ENCODE results near the gene SAE1.

The SAE1 gene

DNA sequence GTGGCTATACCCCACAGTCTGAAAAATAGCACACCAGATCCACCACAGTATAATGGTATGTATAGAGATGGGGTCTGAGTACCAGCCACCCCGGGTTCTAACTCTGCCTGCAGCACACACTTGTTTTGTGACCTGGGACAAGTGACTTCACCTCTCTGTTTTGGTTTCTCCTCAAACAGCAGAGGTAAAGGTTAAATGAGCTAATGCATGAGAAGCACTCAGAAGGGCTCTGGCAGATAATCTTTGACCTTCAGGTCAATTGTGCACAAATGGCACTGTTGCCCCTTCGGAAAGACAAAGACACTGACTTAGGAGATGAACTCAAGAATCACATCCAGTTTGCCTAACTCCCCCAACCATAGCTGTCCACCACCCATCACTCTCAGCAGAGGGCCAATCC, 24.8 kb upstream of the SAE1 start:
- no peak for DNase-seq (ENCODE audit: low read depth, low spot score)
- in situ Hi-C loops (cut with HindIII; ENCODE audit: low sequenced_read_pairs) = no loop called here
- H3K4me3 ChIP-seq (ENCODE audit: low read depth, low read length) = no peak overlapping the region
- TF ChIP-seq, protein P1, sequence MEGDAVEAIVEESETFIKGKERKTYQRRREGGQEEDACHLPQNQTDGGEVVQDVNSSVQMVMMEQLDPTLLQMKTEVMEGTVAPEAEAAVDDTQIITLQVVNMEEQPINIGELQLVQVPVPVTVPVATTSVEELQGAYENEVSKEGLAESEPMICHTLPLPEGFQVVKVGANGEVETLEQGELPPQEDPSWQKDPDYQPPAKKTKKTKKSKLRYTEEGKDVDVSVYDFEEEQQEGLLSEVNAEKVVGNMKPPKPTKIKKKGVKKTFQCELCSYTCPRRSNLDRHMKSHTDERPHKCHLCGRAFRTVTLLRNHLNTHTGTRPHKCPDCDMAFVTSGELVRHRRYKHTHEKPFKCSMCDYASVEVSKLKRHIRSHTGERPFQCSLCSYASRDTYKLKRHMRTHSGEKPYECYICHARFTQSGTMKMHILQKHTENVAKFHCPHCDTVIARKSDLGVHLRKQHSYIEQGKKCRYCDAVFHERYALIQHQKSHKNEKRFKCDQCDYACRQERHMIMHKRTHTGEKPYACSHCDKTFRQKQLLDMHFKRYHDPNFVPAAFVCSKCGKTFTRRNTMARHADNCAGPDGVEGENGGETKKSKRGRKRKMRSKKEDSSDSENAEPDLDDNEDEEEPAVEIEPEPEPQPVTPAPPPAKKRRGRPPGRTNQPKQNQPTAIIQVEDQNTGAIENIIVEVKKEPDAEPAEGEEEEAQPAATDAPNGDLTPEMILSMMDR (IDR thresholded peaks at IDR 0.05; ENCODE audit: low read depth, low read length) = no peak

DNA sequence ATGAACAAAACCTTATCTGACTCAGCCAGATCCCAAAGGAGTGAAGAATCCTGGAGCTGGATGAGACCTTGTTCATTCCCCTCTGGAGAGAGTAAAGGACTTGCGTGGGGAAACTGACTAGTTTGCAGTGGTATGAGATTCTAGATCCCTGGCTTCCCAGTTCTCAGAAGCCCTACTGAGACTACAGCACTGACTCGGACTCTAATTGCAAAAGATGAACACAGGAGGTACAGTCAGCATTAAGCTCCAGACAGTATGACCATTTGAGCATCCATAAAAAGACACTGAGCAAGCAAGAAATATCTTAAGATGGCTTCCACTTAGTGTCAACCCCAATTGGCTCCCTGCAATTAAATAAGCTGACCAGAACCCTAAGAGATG, 23.8 kb upstream of the SAE1 start:
- TF ChIP-seq, protein P1 (IDR thresholded peaks at IDR 0.05; ENCODE audit: low read depth, low read length) = no peak
- in situ Hi-C loops (cut with HindIII; ENCODE audit: low sequenced_read_pairs) = no loop called here
- peak; percentile 33 for DNase-seq (ENCODE audit: low read depth, low spot score)
- H3K4me3 ChIP-seq (ENCODE audit: low read depth, low read length) = no peak overlapping the region

DNA sequence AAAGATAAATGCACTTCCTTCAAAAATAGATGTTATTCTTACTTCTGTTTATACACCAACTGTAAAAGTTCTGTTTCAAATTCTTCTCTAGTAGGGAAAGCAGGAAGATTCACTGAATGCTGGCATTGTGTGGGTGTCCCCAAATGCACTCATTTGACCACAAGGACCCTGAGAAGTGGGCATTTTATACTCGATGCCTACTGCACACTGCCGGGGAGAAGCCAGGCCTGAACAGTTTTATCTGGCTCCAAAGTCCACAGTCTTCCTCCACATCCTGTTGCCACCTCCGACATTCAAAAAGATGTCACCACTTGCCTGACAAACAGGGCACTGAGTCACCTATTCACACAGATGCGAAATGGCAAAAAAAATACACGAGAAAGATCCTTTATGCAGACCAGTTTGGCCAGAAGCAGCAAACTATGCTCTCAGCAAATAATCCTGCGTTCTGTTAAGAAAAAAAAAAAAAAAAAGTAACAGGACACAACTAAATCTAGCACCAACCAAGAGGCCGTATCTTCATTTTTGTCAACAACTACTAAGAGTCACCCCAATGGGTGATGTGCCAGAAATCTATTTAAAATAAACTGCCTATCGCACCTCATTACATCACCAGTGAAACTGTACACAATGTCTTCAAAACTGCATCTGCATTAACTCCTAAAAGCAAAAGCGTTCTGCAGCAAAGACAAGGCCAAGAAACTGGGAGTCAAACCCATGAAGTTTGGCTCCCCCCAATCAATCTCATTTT, 23.3 kb upstream of the SAE1 start:
- in situ Hi-C loops (cut with HindIII; ENCODE audit: low sequenced_read_pairs) = no loop called here
- DNase-seq (ENCODE audit: low read depth, low spot score) = peak; percentile 31
- TF ChIP-seq, protein P1 (IDR thresholded peaks at IDR 0.05; ENCODE audit: low read depth, low read length) = no peak
- no peak overlapping the region for H3K4me3 ChIP-seq (ENCODE audit: low read depth, low read length)

DNA sequence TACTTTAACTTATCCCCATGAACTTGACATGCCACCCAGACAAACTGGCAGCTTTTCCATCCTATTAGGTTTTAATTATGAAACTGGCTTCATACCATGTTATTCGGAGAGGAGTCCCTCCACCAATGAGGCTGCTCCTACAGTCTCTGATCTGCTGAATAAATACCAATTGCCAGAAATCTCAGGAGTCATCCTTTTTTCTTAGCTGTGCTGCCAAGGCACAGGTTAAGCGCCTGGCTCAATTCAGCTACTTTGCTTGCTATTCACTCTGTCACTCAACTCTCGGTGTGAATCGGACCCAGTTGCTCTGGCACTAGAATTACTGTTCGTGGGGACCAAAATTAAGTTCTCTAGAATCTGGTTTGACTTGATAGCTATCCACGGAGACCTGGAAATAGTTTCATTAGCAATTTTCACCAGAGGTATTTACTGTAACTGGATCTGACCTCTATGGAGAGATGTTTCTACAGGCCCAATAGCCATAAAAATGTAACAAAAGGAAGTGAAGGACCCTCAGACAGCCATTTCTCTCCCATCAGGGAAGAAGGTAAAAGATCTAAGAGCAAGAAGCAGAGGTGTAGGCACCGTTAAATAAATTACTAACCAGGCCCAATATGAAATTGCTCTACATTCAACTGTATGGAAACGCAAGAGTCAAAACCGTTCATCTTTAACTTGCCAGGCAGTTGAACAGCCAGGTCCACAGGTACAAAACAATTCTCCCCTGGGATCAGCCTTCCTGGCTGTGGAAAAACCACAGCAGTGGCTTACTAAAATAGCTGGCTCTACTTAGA, 22.5 kb upstream of the SAE1 start:
- H3K4me3 ChIP-seq (ENCODE audit: low read depth, low read length) = no peak overlapping the region
- peak; percentile 51 for DNase-seq (ENCODE audit: low read depth, low spot score)
- in situ Hi-C loops (cut with HindIII; ENCODE audit: low sequenced_read_pairs) = no loop called here
- TF ChIP-seq, protein P1 (IDR thresholded peaks at IDR 0.05; ENCODE audit: low read depth, low read length) = no peak

DNA sequence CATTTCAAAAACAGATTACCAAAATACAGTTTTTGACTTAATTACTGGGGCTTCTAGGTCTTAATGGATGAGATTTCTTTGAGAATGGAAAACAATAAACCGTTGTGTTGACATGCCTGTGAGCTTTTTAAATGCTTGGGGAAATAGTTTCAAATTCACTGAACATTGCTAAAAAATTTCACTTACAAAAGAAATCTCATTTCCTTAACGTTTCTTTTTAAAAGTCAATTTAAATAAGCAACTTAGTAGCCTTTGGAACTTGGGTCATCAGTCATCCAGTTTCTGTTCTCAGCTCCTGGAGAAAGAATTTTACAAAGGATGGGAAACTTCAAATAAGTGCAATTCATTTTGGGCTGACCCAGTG, 21.5 kb upstream of the SAE1 start:
- peak overlapping the region; percentile 99 for H3K4me3 ChIP-seq (ENCODE audit: low read depth, low read length)
- in situ Hi-C loops (cut with HindIII; ENCODE audit: low sequenced_read_pairs) = no loop called here
- TF ChIP-seq, protein P1 (IDR thresholded peaks at IDR 0.05; ENCODE audit: low read depth, low read length) = no peak
- no peak for DNase-seq (ENCODE audit: low read depth, low spot score)

DNA sequence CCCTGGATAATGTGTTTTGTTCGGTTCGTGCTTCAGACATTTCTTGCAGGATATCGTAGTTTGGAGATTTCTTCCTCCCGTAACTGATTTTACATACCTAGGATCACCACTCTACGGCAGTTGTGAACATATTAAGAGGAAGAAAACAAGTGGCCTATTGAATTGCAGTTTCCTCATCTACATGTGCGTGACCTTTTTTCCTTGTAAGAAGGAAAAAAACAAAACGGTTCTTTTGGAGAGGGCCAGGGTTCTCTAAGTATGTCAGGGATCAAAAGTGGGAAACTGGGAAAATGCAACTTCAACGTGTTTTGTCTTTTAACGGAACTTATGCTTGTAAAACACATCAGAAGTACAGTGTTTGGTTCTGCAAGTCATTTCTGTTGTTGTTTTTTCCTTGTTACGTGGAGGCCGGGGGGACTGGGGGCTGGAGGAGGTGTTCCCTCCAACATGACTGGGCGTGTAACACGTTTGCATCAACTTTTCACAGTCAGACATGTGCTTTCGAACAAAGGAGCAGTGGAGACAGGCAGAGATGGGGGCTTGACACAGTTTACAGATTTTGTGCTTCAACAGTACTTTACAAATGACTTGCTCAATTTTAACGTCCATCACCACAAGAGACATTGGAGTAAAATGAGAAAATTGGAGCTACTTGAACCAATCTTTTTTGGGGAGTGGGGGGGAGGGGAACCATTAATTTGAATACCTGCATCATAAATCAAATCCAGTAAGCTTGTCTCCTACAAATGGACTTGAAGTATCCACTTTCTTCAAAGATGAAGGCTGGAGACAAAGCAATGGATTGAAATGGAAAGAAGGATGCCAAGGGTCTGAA, 20.9 kb upstream of the SAE1 start:
- peak overlapping the region; percentile 99 for H3K4me3 ChIP-seq (ENCODE audit: low read depth, low read length)
- DNase-seq (ENCODE audit: low read depth, low spot score) = peak; percentile 71

More for the DNA sequence above, 20.9 kb upstream of the SAE1 start:
- in situ Hi-C loops (cut with HindIII; ENCODE audit: low sequenced_read_pairs) = no loop called here
- TF ChIP-seq, protein P1 (IDR thresholded peaks at IDR 0.05; ENCODE audit: low read depth, low read length) = no peak
